ENCODE measurements around the gene IQGAP3. TPM values are rescaled to one million over a fixed set of nuclear protein-coding genes. Genes with fewer than 3 reads are reported as not detected.

The IQGAP3 gene
- total RNA-seq, 1 donor from 2014 or later = 65.0 TPM

DNA sequence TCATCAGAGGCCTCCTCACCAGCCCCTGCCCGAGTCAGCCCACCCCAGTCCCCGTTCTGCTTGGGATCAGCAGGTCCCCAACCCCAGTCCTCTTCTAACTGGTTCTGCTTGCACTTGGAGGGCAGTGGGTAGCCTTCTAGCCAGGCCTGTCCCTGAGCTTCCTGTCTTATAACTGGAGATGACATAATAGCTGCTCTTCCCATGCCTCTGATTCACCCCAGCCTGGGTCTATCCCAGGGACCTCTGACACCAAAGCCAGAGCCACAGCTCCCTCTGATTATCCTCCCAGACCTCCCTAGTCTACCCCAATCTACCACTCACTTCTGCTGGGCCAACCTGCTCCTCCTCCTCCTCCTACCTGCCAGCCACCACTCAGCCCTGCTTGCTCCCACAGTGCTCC is 31.4 kb downstream of the IQGAP3 start:
- TF ChIP-seq, protein P1, sequence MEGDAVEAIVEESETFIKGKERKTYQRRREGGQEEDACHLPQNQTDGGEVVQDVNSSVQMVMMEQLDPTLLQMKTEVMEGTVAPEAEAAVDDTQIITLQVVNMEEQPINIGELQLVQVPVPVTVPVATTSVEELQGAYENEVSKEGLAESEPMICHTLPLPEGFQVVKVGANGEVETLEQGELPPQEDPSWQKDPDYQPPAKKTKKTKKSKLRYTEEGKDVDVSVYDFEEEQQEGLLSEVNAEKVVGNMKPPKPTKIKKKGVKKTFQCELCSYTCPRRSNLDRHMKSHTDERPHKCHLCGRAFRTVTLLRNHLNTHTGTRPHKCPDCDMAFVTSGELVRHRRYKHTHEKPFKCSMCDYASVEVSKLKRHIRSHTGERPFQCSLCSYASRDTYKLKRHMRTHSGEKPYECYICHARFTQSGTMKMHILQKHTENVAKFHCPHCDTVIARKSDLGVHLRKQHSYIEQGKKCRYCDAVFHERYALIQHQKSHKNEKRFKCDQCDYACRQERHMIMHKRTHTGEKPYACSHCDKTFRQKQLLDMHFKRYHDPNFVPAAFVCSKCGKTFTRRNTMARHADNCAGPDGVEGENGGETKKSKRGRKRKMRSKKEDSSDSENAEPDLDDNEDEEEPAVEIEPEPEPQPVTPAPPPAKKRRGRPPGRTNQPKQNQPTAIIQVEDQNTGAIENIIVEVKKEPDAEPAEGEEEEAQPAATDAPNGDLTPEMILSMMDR (conservative IDR thresholded peaks at IDR 0.05; ENCODE audit: low read depth, low read length) = no peak
- no peak overlapping the region for H3K4me3 ChIP-seq (ENCODE audit: low read depth, low read length)
- no peak for DNase-seq (ENCODE audit: low read depth)

DNA sequence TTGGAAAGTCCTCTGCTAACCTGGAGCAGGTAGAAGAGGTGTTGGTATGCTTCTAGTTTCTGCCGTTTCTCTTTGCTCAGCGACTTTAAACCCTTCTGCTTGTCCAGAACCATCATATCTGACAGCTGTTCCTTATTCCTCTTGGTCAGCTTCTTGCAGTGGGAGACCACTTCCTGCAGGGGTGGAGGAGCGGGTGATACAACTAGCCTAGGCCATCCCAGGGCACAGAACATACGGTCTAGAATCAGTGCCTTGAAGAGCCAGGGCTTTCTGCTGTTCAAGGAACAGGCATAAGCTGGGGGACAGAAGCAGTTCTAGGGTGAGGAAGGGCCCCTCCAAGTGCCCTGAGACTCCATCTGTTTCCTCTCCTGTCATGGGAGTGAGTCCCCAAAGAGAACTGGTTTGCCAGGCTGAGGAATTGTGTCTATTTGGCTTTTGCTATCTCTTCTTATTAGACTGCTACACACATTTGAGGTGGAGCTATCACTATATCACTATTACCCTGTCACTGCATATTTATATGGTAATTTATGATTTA is 32.5 kb downstream of the IQGAP3 start:
- TF ChIP-seq, protein P1 (conservative IDR thresholded peaks at IDR 0.05; ENCODE audit: low read depth, low read length) = no peak
- no peak overlapping the region for H3K4me3 ChIP-seq (ENCODE audit: low read depth, low read length)

DNA sequence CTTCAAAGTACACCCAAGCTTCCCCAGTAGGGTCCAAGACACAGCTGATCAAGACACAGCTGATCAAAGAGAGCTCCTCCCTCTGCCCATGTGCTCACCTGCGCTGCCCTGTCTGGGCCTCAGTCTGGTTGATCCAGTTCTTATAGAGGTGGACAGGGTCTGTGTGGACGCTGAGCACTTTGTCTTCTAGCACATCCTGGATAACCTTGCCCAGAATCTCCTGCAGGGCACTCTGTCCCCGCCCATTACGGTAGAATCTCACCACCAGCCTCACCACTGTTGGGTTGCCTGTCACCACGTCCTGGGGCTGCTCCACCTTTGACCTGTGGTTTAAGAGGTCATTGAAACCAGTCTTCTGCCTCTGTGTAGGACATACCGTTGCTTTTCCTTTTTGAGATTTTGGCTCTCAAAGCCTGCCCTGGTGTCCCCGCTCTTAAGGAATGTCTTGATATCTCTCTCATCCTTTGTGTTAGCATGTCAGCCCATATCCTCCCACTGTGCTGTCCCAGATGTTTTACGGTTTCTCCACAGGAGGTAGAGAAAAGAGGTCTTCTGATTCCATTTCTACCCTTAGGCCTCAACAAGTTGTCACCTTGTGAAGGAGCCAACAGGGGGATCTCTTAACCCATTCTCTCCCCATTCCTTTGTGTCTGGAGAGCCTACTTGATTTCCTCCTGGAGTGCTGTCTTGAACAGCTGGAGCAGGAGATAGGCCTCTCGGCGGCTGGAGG is 33.5 kb downstream of the IQGAP3 start:
- TF ChIP-seq, protein P1 (conservative IDR thresholded peaks at IDR 0.05; ENCODE audit: low read depth, low read length) = no peak
- no peak for DNase-seq (ENCODE audit: low read depth)
- H3K4me3 ChIP-seq (ENCODE audit: low read depth, low read length) = no peak overlapping the region

More for the DNA sequence above, 32.5 kb downstream of the IQGAP3 start:
- DNase-seq (ENCODE audit: low read depth) = no peak

DNA sequence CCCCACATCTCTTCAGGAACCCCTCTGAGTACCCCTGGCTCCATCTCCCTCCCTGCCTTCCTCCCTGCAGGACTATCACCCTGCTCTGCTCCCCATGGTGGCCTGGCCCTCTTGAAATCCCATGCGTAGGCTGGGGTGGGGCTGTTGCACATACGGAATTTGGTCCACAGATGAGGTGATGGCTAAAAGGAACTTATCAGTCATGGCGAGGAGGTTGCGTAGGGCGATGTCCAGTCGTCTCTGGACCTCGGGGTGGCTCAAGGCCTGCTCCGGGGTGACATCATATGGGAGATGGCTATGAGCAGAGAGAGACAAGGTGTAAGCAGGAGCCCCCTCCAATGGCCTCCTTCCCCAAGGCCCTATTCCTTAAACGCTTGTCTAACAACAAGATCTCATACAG is 35.3 kb downstream of the IQGAP3 start:
- no peak for DNase-seq (ENCODE audit: low read depth)
- TF ChIP-seq, protein P1 (conservative IDR thresholded peaks at IDR 0.05; ENCODE audit: low read depth, low read length) = no peak
- H3K4me3 ChIP-seq (ENCODE audit: low read depth, low read length) = no peak overlapping the region

DNA sequence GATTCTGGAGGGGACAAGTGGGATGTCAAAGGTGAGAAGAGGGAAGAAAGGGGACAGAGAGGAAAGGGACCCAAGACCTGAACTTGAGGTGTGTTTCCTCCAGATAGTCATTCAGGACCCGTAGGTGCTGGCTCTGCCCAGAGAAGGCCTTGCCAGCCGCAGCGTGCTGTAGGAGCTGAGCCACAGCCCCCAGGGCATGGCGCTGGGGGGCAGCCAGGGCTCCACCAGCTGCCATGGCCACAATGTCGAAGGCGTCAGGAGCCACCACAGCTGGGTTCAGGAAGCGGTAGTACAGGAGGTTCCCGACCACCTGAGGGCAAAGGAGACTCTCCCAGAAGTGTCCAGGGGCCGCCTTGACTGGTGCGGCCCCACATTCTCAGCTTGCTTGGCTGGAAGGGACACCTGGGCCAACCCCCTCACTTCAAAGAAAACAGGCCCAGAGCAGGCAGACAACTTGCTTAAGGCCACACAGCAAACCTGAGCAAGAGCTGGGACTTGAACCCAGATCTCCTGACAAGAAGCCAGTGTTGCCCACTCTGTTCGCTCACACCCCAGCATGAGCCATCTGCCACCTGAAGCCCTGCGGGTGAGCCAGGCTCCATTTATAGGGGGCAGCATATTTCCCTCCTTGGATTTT is 37.8 kb downstream of the IQGAP3 start:
- no peak for DNase-seq (ENCODE audit: low read depth)
- TF ChIP-seq, protein P1 (conservative IDR thresholded peaks at IDR 0.05; ENCODE audit: low read depth, low read length) = no peak
- H3K4me3 ChIP-seq (ENCODE audit: low read depth, low read length) = no peak overlapping the region

DNA sequence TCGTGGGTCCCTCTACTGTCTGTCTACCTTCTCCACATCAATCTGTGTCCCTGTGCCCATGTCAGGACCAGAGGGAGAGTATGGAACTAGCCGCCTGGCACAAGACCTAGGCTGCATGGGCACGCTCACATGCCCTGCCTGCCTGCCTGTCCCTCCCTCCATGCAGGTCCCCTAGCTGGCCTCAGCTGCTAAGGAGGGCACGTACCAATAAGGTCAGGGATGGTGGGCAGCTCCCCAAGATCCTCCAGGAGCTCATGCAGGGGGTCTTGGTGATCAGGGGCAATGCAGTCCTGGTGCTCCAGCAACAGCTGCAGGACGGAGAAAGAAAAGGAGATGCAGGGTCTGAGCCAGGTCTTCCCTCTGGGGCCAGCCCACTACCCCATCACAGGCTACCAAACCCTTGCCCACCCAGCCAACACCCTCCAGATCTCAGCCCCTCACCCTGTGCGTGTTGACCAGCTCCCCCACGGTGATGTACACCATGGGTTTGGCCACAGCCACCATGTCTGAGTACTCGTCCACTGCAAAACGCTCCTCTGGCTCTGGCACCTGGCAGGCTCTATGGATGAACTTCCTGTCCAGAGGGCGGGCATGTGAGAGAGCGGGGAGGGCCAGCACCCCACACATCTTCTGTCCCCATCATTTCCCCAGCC is 38.7 kb downstream of the IQGAP3 start:
- TF ChIP-seq, protein P1 (conservative IDR thresholded peaks at IDR 0.05; ENCODE audit: low read depth, low read length) = no peak
- DNase-seq (ENCODE audit: low read depth) = no peak
- H3K4me3 ChIP-seq (ENCODE audit: low read depth, low read length) = no peak overlapping the region
